IMR-90 (cell line): ENCODE data around the gene GLUD1. TPM values are rescaled to one million over a fixed set of nuclear protein-coding genes. Genes with fewer than 3 reads are reported as not detected.

ENCODE experiments used
- ATAC-seq: fragments of 200-7000 bp; cut with Tn5 transposase; 2 replicates; pipeline ENCODE4 v1.9.1; 2020; ENCODE audit warnings: low read depth, mild to moderate bottlenecking, moderate library complexity
- BruUV-seq: library from RNA; stranded (reverse); fragments of 400-500 nt; replicated peaks from 2 replicates; lab custom pipeline; 2021; lab: Mats Ljungman, UMichigan
- CTCF ChIA-PET: fragments of 300-600 bp; formaldehyde crosslinking; extraction: SDS; loops from one replicate; lab custom pipeline; 2021; ENCODE audit warnings: antibody characterized with exemption; lab: Yijun Ruan, JAX
- POLR2A ChIA-PET: fragments of 300-600 bp; sonication (Branson Sonifier 250); formaldehyde crosslinking; loops from one replicate; lab custom pipeline; 2022; ENCODE audit warnings: antibody characterized with exemption; ENCODE audit not compliant: unreplicated experiment; lab: Charles Lee
- DNase-seq: peaks from one replicate; pipeline ENCODE4 v3.0.0; 2013
- H2AFZ ChIP-seq: replicated peaks from 2 replicates; pipeline ENCODE3; 2013; ENCODE audit warnings: low read length, mild to moderate bottlenecking; ENCODE audit not compliant: poor library complexity
- H2AK5ac ChIP-seq: 2 replicates; pipeline ENCODE4 v1.6.1; 2013; ENCODE audit warnings: low read depth, low read length, inconsistent platforms
- H2AK9ac ChIP-seq: replicated peaks from 2 replicates; pipeline ENCODE3; 2013; ENCODE audit warnings: mild to moderate bottlenecking, low read depth, low read length, moderate library complexity; ENCODE audit not compliant: poor library complexity
- H2BK120ac ChIP-seq: 2 replicates; pipeline ENCODE4 v1.6.1; 2013; ENCODE audit warnings: low read depth, low read length, inconsistent platforms
- H2BK15ac ChIP-seq: 3 replicates; pipeline ENCODE4 v1.6.1; 2013; ENCODE audit warnings: low read depth, low read length, inconsistent platforms
- H2BK20ac ChIP-seq: 2 replicates; pipeline ENCODE4 v1.6.1; 2013; ENCODE audit warnings: low read depth, mild to moderate bottlenecking, inconsistent platforms, low read length, moderate library complexity
- H2BK5ac ChIP-seq: 2 replicates; pipeline ENCODE4 v1.6.1; 2013; ENCODE audit warnings: mild to moderate bottlenecking, low read depth, low read length, inconsistent platforms; ENCODE audit not compliant: poor library complexity, severe bottlenecking
- H3K14ac ChIP-seq: replicated peaks from 2 replicates; pipeline ENCODE4 v1.6.1; 2013; ENCODE audit warnings: low read depth, low read length, inconsistent platforms
- H3K18ac ChIP-seq: 2 replicates; pipeline ENCODE4 v1.6.1; 2013; ENCODE audit warnings: low read depth, low read length, control low read depth
- H3K23ac ChIP-seq: 2 replicates; pipeline ENCODE4 v1.6.1; 2013; ENCODE audit warnings: low read depth, low read length, inconsistent platforms
- H3K27ac ChIP-seq: 2 replicates; pipeline ENCODE4 v1.5.1; 2013; ENCODE audit warnings: mild to moderate bottlenecking, control low read depth, low read length; ENCODE audit not compliant: insufficient read depth
- H3K27me3 ChIP-seq: 2 replicates; pipeline ENCODE4 v1.6.1; 2013; ENCODE audit warnings: low read length; ENCODE audit not compliant: control insufficient read depth, insufficient read depth
- H3K36me3 ChIP-seq: 2 replicates; pipeline ENCODE4 v1.6.1; 2013; ENCODE audit warnings: low read length, mixed read lengths; ENCODE audit not compliant: control insufficient read depth, insufficient read depth
- H3K4ac ChIP-seq: 2 replicates; pipeline ENCODE4 v1.6.1; 2013; ENCODE audit warnings: low read depth, low read length, inconsistent platforms
- H3K4me1 ChIP-seq: 2 replicates; pipeline ENCODE4 v1.6.1; 2013; ENCODE audit warnings: low read length, mixed read lengths; ENCODE audit not compliant: control insufficient read depth, insufficient read depth
- H3K4me2 ChIP-seq: 2 replicates; pipeline ENCODE4 v1.6.1; 2013; ENCODE audit warnings: low read depth, mild to moderate bottlenecking, control low read depth, low read length, moderate library complexity
- H3K4me3 ChIP-seq: 2 replicates; pipeline ENCODE4 v1.5.1; 2013; ENCODE audit warnings: low read depth, mild to moderate bottlenecking, control low read depth, low read length, moderate library complexity; ENCODE audit not compliant: insufficient read depth
- H3K56ac ChIP-seq: 2 replicates; pipeline ENCODE4 v1.6.1; 2013; ENCODE audit warnings: low read length, inconsistent platforms; ENCODE audit not compliant: insufficient read depth; ENCODE audit errors: extremely low read depth
- H3K79me1 ChIP-seq, 2 experiments: 2 replicates each; pipeline ENCODE4 v1.6.1; 2013; ENCODE audit warnings: low read length in 2 of 2, inconsistent platforms in 1 of 2, low read depth in 1 of 2
- H3K9ac ChIP-seq: 2 replicates; pipeline ENCODE4 v1.6.1; 2013; ENCODE audit warnings: low read depth, low read length, control low read depth
- H3K9me1 ChIP-seq: 2 replicates; pipeline ENCODE4 v1.6.1; 2013; ENCODE audit warnings: low read length, inconsistent platforms; ENCODE audit not compliant: insufficient read depth
- H3K9me3 ChIP-seq: 2 replicates; pipeline ENCODE4 v1.6.1; 2013; ENCODE audit warnings: low read length; ENCODE audit not compliant: control insufficient read depth, insufficient read depth
- H4K20me1 ChIP-seq: 2 replicates; pipeline ENCODE4 v1.6.1; 2013; ENCODE audit warnings: low read length, inconsistent platforms; ENCODE audit not compliant: insufficient read depth
- H4K5ac ChIP-seq: 2 replicates; pipeline ENCODE4 v1.6.1; 2013; ENCODE audit warnings: mild to moderate bottlenecking, low read depth, low read length, control low read depth
- H4K8ac ChIP-seq, 2 experiments: 2 replicates each; pipeline ENCODE4 v1.6.1; 2013; ENCODE audit warnings: low read depth in 2 of 2, low read length in 2 of 2, control low read depth in 1 of 2, inconsistent platforms in 1 of 2
- H4K91ac ChIP-seq: 2 replicates; pipeline ENCODE4 v1.6.1; 2013; ENCODE audit warnings: low read depth, low read length, inconsistent platforms; ENCODE audit not compliant: insufficient read depth
- BHLHE40 ChIP-seq: fragments of 150-350 bp; IDR thresholded peaks from 2 replicates; pipeline ENCODE4 v1.6.1; 2016; ENCODE audit warnings: mild to moderate bottlenecking, low read depth, low read length
- MAFK ChIP-seq: IDR thresholded peaks from 2 replicates; pipeline ENCODE4 v1.6.1; 2012; ENCODE audit warnings: low read depth, low read length, improper control_type of control experiment
- MAZ ChIP-seq: IDR thresholded peaks from 2 replicates; pipeline ENCODE4 v1.6.1; 2012; ENCODE audit warnings: low read depth, mild to moderate bottlenecking, low read length, improper control_type of control experiment, moderate library complexity, borderline replicate concordance
- MXI1 ChIP-seq: IDR thresholded peaks from 2 replicates; pipeline ENCODE4 v1.6.1; 2012; ENCODE audit warnings: low read depth, mild to moderate bottlenecking, low read length, moderate library complexity, borderline replicate concordance
- NFE2L2 ChIP-seq: fragments of 150-350 bp; IDR thresholded peaks from 2 replicates; pipeline ENCODE4 v1.6.1; 2016; ENCODE audit warnings: low read depth, mild to moderate bottlenecking, low read length
- RFX5 ChIP-seq: IDR thresholded peaks from 2 replicates; pipeline ENCODE4 v1.8.0; 2012; ENCODE audit warnings: low read depth, mild to moderate bottlenecking, low read length, moderate library complexity
- SMC3 ChIP-seq: fragments of 150-350 bp; IDR thresholded peaks from 2 replicates; pipeline ENCODE4 v1.6.1; 2016; ENCODE audit warnings: low read depth, mild to moderate bottlenecking, antibody characterized with exemption, low read length, moderate library complexity
- USF2 ChIP-seq: fragments of 150-350 bp; IDR thresholded peaks from 2 replicates; pipeline ENCODE4 v1.6.1; 2017; ENCODE audit warnings: mild to moderate bottlenecking, antibody characterized with exemption, low read length, low read depth
- WGBS, 2 experiments: methylation state at CpG; one replicate each; pipeline versions ENCODE4 v1.1.5 to v1.1.7; 2013; ENCODE audit warnings: missing lambda C conversion rate in 2 of 2; ENCODE audit not compliant: insufficient read length in 1 of 2; ENCODE audit errors: extremely low coverage in 2 of 2; 5-methylcytosine and 5-hydroxymethylcytosine counted together
- dilution Hi-C: fragments of 300-500 bp; cut with HindIII; formaldehyde crosslinking; loops from one replicate; pipeline ENCODE4 v1.14.3; 2018; ENCODE audit warnings: low sequenced_read_pairs; ENCODE audit not compliant: unreplicated experiment
- in situ Hi-C: fragments of 300-500 bp; cut with MboI; formaldehyde crosslinking; loops from 3 replicates; pipeline ENCODE4 v1.14.3; 2019; ENCODE audit warnings: low sequenced_read_pairs, inconsistent platforms, mixed read lengths
- intact Hi-C: fragments of 100-400 bp; cut with micrococcal nuclease; formaldehyde crosslinking; loops from 2 replicates; pipeline ENCODE4 v1.10.0; 2022
- polyA plus RNA-seq, 3 experiments: library from polyadenylated mRNA; depleted of rRNA; stranded (reverse); fragments of >200 nt; gene quantifications; 2 replicates each; pipeline ENCODE4 v1.2.3, GENCODE V29; 2012; ENCODE audit warnings: low replicate concordance in 1 of 3
- total RNA-seq: library from RNA; depleted of rRNA; stranded (reverse); fragments of >200 nt; gene quantifications from 2 replicates; pipeline ENCODE4 v1.2.3, GENCODE V29; 2012

Gene GLUD1
- total and polyA plus RNA-seq, 2 of the 4 experiments (the other 2 are of a cell fraction) = 64.8 to 210 TPM

DNA sequence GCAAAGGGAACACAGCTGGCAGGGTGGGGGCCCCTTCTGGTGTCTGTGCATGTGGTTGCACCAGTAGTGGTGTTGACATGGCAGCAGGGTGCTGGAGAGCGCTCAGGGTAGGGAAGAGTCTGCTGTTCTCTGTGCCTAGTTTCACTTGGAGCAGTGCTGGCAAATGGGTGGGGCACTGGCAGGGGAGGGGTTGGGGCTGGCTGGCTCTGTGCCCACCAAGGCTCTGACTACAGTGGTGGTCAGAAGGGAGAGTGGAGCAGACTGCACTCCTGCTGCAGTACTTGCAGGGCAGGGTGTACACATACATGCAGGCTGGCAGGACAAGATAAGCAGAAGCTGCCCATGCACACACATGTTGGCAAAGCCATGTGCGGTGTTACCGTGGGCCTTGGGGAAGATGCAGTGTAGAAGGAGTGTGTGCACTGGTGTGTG lies 56.3 kb downstream of the GLUD1 start:
- H4K8ac ChIP-seq = no peak overlapping the region
- no peak overlapping the region for H4K91ac ChIP-seq
- no peak overlapping the region for H3K14ac ChIP-seq
- H2BK5ac ChIP-seq = no peak overlapping the region
- no peak overlapping the region for H2AK5ac ChIP-seq
- H3K27me3 ChIP-seq = no peaks in the 10 kb centered on the region; the same call in 1 of the 2 replicates
- H4K20me1 ChIP-seq = no peaks in the 10 kb centered on the region
- H3K4me2 ChIP-seq = no peak overlapping the region
- no peak overlapping the region for H3K18ac ChIP-seq
- no peak overlapping the region for H3K27ac ChIP-seq
- no peaks in the 10 kb centered on the region for H3K36me3 ChIP-seq
- ATAC-seq (0 out of 2 replicates have a peak, but pooled peaks have one; percentile 37), DNase-seq (no peak)
- no peak overlapping the region for H3K9ac ChIP-seq
- no peak overlapping the region for H2AK9ac ChIP-seq
- H3K9me1 ChIP-seq = no peaks in the 10 kb centered on the region
- no peak overlapping the region for H2BK120ac ChIP-seq
- POLR2A ChIA-PET = no interaction called here
- H3K4me3 ChIP-seq = no peak overlapping the region
- H2BK20ac ChIP-seq = no peak overlapping the region
- H2AFZ ChIP-seq = no peak overlapping the region
- 100% methylated on average over 2 of the region's 3 CpGs; no CpG with 5 or more reads in 1 of the 2 experiments for WGBS, 2 experiments
- no TSS peak for BruUV-seq
- H4K5ac ChIP-seq = no peak overlapping the region
- H3K9me3 ChIP-seq = peaks cover 3% of the 10 kb centered on the region; the same call in 1 of the 2 replicates
- CTCF ChIA-PET = interaction anchor here (0.7 kb wide), 1 partner anchor 78 kb away, joined by 3 read pairs; no protein-coding TSS in a partner anchor
- dilution Hi-C loops (no loop called here), intact Hi-C loops (no loop called here), in situ Hi-C loops (no loop called here)
- no peaks in the 10 kb centered on the region for H3K4me1 ChIP-seq
- no peak overlapping the region for H3K4ac ChIP-seq
- no peak overlapping the region for H3K23ac ChIP-seq
- H2BK15ac ChIP-seq = no peak overlapping the region
- no peaks in the 10 kb centered on the region for H3K79me1 ChIP-seq
- TF ChIP-seq MXI1 (no peak), NFE2L2 (no peak), MAFK (no peak), SMC3 (no peak), USF2 (no peak), RFX5 (no peak), MAZ (no peak), BHLHE40 (no peak)
- H3K56ac ChIP-seq = no peak overlapping the region
